ENCODE results near the gene ENOX1. TPM values are rescaled to one million over a fixed set of nuclear protein-coding genes. Genes with fewer than 3 reads are reported as not detected.

The ENOX1 gene
- total and polyA plus RNA-seq, 2 of the 13 experiments (the other 11 are each of a cell fraction or from before 2014, with no cell fraction given): not detected

- DNase-seq (ENCODE audit: low spot score) (no peak), FAIRE-seq (no peak), ATAC-seq (no peak)
- in situ Hi-C loops (cut with HindIII; ENCODE audit: extremely low pct_ligation_motif_present, low pct_unique_long_range_greater_than_20kb): no loop called here
- H3K27ac ChIP-seq (ENCODE audit: extremely low read length, insufficient read depth, low read length): no peak overlapping the region
- H3K36me3 ChIP-seq (replicated peaks in 1 of 2; ENCODE audit: control insufficient read depth in 1 of 2, insufficient read depth in 2 of 2, low read length in 2 of 2): no peaks in the 10 kb centered on the region
- ChIA-PET POLR2A (no interaction called here), CTCF (ENCODE audit: low intra/inter-chr PET ratio, low total read pairs) (no interaction called here)
- no peaks in the 10 kb centered on the region for H3K4me1 ChIP-seq (ENCODE audit: insufficient read depth, low read length)
- no peaks in the 10 kb centered on the region for H3K9me3 ChIP-seq (ENCODE audit: low read length)
- intact Hi-C loops (cut with micrococcal nuclease; ENCODE audit: unreplicated experiment): no loop called here
- no peak overlapping the region for H2AFZ ChIP-seq (ENCODE audit: low read length)
- H4K20me1 ChIP-seq (ENCODE audit: insufficient read depth, low read length): no peaks in the 10 kb centered on the region
- no TSS peak for BruUV-seq (replicated peaks)
- WGBS (ENCODE audit: low lambda C conversion rate): 27% methylated on average over 5 of the region's 6 CpGs
- H3K9ac ChIP-seq (ENCODE audit: insufficient read depth, low read depth, low read length): no peak overlapping the region
- H3K4me2 ChIP-seq (ENCODE audit: low read depth, low read length): no peak overlapping the region
- H3K79me2 ChIP-seq (ENCODE audit: insufficient read depth, low read length): no peaks in the 10 kb centered on the region
- no peak overlapping the region for H3K4me3 ChIP-seq (replicated peaks in 1 of 3; ENCODE audit: insufficient read depth in 1 of 3, low read depth in 2 of 3, low read length in 3 of 3)
- H3K27me3 ChIP-seq (ENCODE audit: control insufficient read depth in 1 of 2, insufficient read depth in 2 of 2, low read length in 2 of 2): no peaks in the 10 kb centered on the region
- no peak for TF ChIP-seq HDAC6 (IDR thresholded peaks at IDR 0.05; ENCODE audit: low read depth, low read length)
- TF ChIP-seq ZBTB33 (CRISPR knock-in tag; IDR thresholded peaks at IDR 0.05): no peak
- TF ChIP-seq HNRNPUL1 (IDR thresholded peaks at IDR 0.05; ENCODE audit: low read depth, low read length): no peak
- no peak for TF ChIP-seq TRIM24 (CRISPR knock-in tag; IDR thresholded peaks at IDR 0.05)
- TF ChIP-seq ZBTB26 (CRISPR knock-in tag; IDR thresholded peaks at IDR 0.05; ENCODE audit: borderline replicate concordance): no peak
- no peak for TF ChIP-seq PRDM4 (CRISPR knock-in tag; IDR thresholded peaks at IDR 0.05; ENCODE audit: borderline replicate concordance)
- no peak for TF ChIP-seq ZNF737 (CRISPR knock-in tag; IDR thresholded peaks at IDR 0.05; ENCODE audit: borderline replicate concordance)
- no peak for TF ChIP-seq IRF2 (CRISPR knock-in tag; IDR thresholded peaks at IDR 0.05)
- TF ChIP-seq CHD4 (IDR thresholded peaks at IDR 0.05; ENCODE audit: borderline replicate concordance, low read length): no peak
- no peak for TF ChIP-seq ZNF7 (CRISPR knock-in tag; IDR thresholded peaks at IDR 0.05)
- TF ChIP-seq BRF2 (CRISPR knock-in tag; IDR thresholded peaks at IDR 0.05): no peak
- no peak for TF ChIP-seq MEF2D (CRISPR knock-in tag; IDR thresholded peaks at IDR 0.05)
- TF ChIP-seq ZGPAT (CRISPR knock-in tag; IDR thresholded peaks at IDR 0.05): no peak
- TF ChIP-seq GPBP1L1 (CRISPR knock-in tag; IDR thresholded peaks at IDR 0.05): no peak
Observed at GRCh38 chr13:43222086-43222485, 564.7 kb downstream of the ENOX1 start.

Measured in HepG2 (cell line).